ENCODE measurements around the gene SFI1.

Gene SFI1

GRCh38 chr22:31637891-31638618 is 141.7 kb downstream of the SFI1 start:
- DNase-seq = peak; percentile 40

GRCh38 chr22:31639436-31640039 is 143.2 kb downstream of the SFI1 start:
- DNase-seq = no peak

GRCh38 chr22:31646186-31647019 is 150.1 kb downstream of the SFI1 start:
- peak; percentile 68 for DNase-seq

GRCh38 chr22:31647066-31647465 is 150.7 kb downstream of the SFI1 start:
- no peak for DNase-seq

- DNase-seq = no peak
Observed at GRCh38 chr22:31647523-31648320, 151.4 kb downstream of the SFI1 start.

- DNase-seq = no peak
Observed at GRCh38 chr22:31650391-31650790, 154.1 kb downstream of the SFI1 start.

- DNase-seq = no peak
Observed at GRCh38 chr22:31651664-31652063, 155.3 kb downstream of the SFI1 start.

GRCh38 chr22:31652088-31652487 is 155.8 kb downstream of the SFI1 start:
- no peak for DNase-seq

GRCh38 chr22:31652911-31653684 is 156.8 kb downstream of the SFI1 start:
- no peak for DNase-seq

GRCh38 chr22:31653944-31654343 is 157.6 kb downstream of the SFI1 start:
- no peak for DNase-seq

- no peak for DNase-seq
Observed at GRCh38 chr22:31654408-31654807, 158.1 kb downstream of the SFI1 start.

GRCh38 chr22:31659246-31659645 is 162.9 kb downstream of the SFI1 start:
- DNase-seq = no peak

GRCh38 chr22:31660860-31661341 is 164.6 kb downstream of the SFI1 start:
- peak; percentile 84 for DNase-seq

GRCh38 chr22:31661851-31662667 is 165.7 kb downstream of the SFI1 start, which contains the start of gene PISD:
Gene PISD (minus strand): TSS chr22:31662215. CDS start chr22:31662208, 7 bp downstream.
- peak; percentile 98 for DNase-seq

GRCh38 chr22:31662668-31663037 is 166.3 kb downstream of the SFI1 start:
- no peak for DNase-seq

All from activated CD4-positive, alpha-beta T cell treated with anti-CD3 and anti-CD28 coated beads, Interleukin-10, Interleukin-2, amounts not matched to agents 100 ng/mL and 50 ng/mL, durations not matched to agents 16 hours and 8 hours (primary cell).